Smooth muscle cell (in vitro differentiated cells): ENCODE measurements around the gene DUSP1. TPM values are rescaled to one million over a fixed set of nuclear protein-coding genes. Genes with fewer than 3 reads are reported as not detected.
"Not testable (repeated sequence)": the region's sequence is repeated elsewhere in the genome, so short reads cannot be mapped to it uniquely, and the experiment has no call there.

ENCODE experiments used
- DNase-seq: peaks from one replicate; lab custom pipeline; 2025; ENCODE audit not compliant: unreplicated experiment; lab: John Stamatoyannopoulos, UW
- H2AFZ ChIP-seq: fragments of 200-600 bp; sonication (generic); 2 replicates; pipeline ENCODE4 v1.6.0; 2016; ENCODE audit warnings: antibody characterized with exemption, low read depth, mild to moderate bottlenecking
- H3F3A ChIP-seq: fragments of 200-600 bp; sonication (generic); 2 replicates; pipeline ENCODE4 v1.6.0; 2017; ENCODE audit warnings: antibody characterized with exemption, low read depth
- H3K27ac ChIP-seq: fragments of 200-600 bp; sonication (generic); 2 replicates; pipeline ENCODE4 v1.5.1; 2016; ENCODE audit warnings: low read depth, mild to moderate bottlenecking
- H3K27me3 ChIP-seq: fragments of 200-600 bp; sonication (generic); 2 replicates; pipeline ENCODE4 v1.6.1; 2016; ENCODE audit warnings: low read depth, mild to moderate bottlenecking
- H3K36me3 ChIP-seq: fragments of 200-600 bp; sonication (generic); 2 replicates; pipeline ENCODE4 v1.5.1; 2016; ENCODE audit warnings: low read depth
- H3K4me1 ChIP-seq: fragments of 200-600 bp; sonication (generic); 2 replicates; pipeline ENCODE4 v1.5.1; 2016; ENCODE audit warnings: low read depth
- H3K4me2 ChIP-seq: fragments of 200-600 bp; sonication (generic); 2 replicates; pipeline ENCODE4 v1.6.0; 2016; ENCODE audit warnings: mild to moderate bottlenecking
- H3K4me3 ChIP-seq: fragments of 200-600 bp; sonication (generic); 2 replicates; pipeline ENCODE4 v1.5.1; 2016; ENCODE audit warnings: mild to moderate bottlenecking
- H3K79me2 ChIP-seq: fragments of 200-600 bp; sonication (generic); 2 replicates; pipeline ENCODE4 v1.6.0; 2016; ENCODE audit warnings: low read depth, mild to moderate bottlenecking
- H3K9ac ChIP-seq: fragments of 200-600 bp; sonication (generic); 2 replicates; pipeline ENCODE4 v1.6.0; 2016; ENCODE audit warnings: low read depth
- H3K9me3 ChIP-seq: fragments of 200-600 bp; sonication (generic); replicated peaks from 2 replicates; pipeline ENCODE4 v1.5.1; 2016; ENCODE audit warnings: low read depth
- H4K20me1 ChIP-seq: fragments of 200-600 bp; sonication (generic); 2 replicates; pipeline ENCODE4 v1.6.0; 2016; ENCODE audit warnings: low read depth
- CTCF ChIP-seq: fragments of 200-600 bp; sonication (generic); IDR thresholded peaks from 2 replicates; pipeline ENCODE4 v1.5.1; 2017; ENCODE audit warnings: borderline replicate concordance, mild to moderate bottlenecking, antibody characterized with exemption; ENCODE audit not compliant: insufficient read depth, poor library complexity, severe bottlenecking
- WGBS: methylation state at CpG from one replicate; pipeline ENCODE4 v1.1.7; 2016; ENCODE audit warnings: low lambda C conversion rate; 5-methylcytosine and 5-hydroxymethylcytosine counted together
- polyA plus RNA-seq: library from polyadenylated mRNA; unstranded; fragments of >200 nt; fragmentation: Nextera tagmentation; extraction: Ambion mirVana; gene quantifications from 2 replicates; pipeline ENCODE4 v1.2.1, GENCODE V29; 2016
- total RNA-seq: library from RNA; depleted of rRNA; stranded (reverse); fragments of >200 nt; gene quantifications from 2 replicates; pipeline ENCODE4 v1.2.3, GENCODE V29; 2014

DUSP1 gene
- total and polyA plus RNA-seq, 2 experiments from 2014 or later = 817 to 995 TPM

GRCh38 chr5:172789687-172790495, 18.9 kb upstream of the DUSP1 start:
- H3K36me3 ChIP-seq = no peaks in the 10 kb centered on the region
- no peak for TF ChIP-seq CTCF
- 85% methylated on average over 9 of the region's 9 CpGs for WGBS
- no peak overlapping the region for H3K4me2 ChIP-seq
- H3K4me1 ChIP-seq = peaks cover 7% of the 10 kb centered on the region
- H3K9me3 ChIP-seq = no peaks in the 10 kb centered on the region
- no peaks in the 10 kb centered on the region for H3K79me2 ChIP-seq
- no peak overlapping the region for H3K4me3 ChIP-seq
- H4K20me1 ChIP-seq = no peaks in the 10 kb centered on the region
- no peak overlapping the region for H3K9ac ChIP-seq
- no peak overlapping the region for H2AFZ ChIP-seq
- no peaks in the 10 kb centered on the region for H3K27me3 ChIP-seq
- peak overlapping the region; percentile 33 for H3K27ac ChIP-seq
- no peaks in the 10 kb centered on the region for H3F3A ChIP-seq
- no peak for DNase-seq

- WGBS = 66% methylated on average over 21 of the region's 21 CpGs
- no peak for TF ChIP-seq CTCF
- H3K4me1 ChIP-seq = peaks cover 7% of the 10 kb centered on the region
- H3K4me2 ChIP-seq = peak overlapping the region; percentile 72
- H3K27me3 ChIP-seq = no peaks in the 10 kb centered on the region
- no peaks in the 10 kb centered on the region for H3K36me3 ChIP-seq
- peak overlapping the region; percentile 53 for H3K27ac ChIP-seq
- H4K20me1 ChIP-seq = no peaks in the 10 kb centered on the region
- no peak overlapping the region for H3K4me3 ChIP-seq
- H2AFZ ChIP-seq = peak overlapping the region; percentile 84
- H3F3A ChIP-seq = no peaks in the 10 kb centered on the region
- H3K9ac ChIP-seq = peak overlapping the region; percentile 23
- H3K9me3 ChIP-seq = no peaks in the 10 kb centered on the region
- no peaks in the 10 kb centered on the region for H3K79me2 ChIP-seq
- no peak for DNase-seq
Observed at GRCh38 chr5:172788771-172789686, 18.0 kb upstream of the DUSP1 start.

- not testable (repeated sequence) for H3K4me1 ChIP-seq, H3K4me2 ChIP-seq, DNase-seq, H3K79me2 ChIP-seq, H3K36me3 ChIP-seq, H3K27ac ChIP-seq, H4K20me1 ChIP-seq, H3K27me3 ChIP-seq, H3K4me3 ChIP-seq, H3F3A ChIP-seq, H3K9me3 ChIP-seq, H2AFZ ChIP-seq, H3K9ac ChIP-seq
- 78% methylated on average over 3 of the region's 3 CpGs for WGBS
Observed at GRCh38 chr5:172787538-172787937, 16.5 kb upstream of the DUSP1 start.

GRCh38 chr5:172786736-172787462, 15.9 kb upstream of the DUSP1 start:
- TF ChIP-seq CTCF = no peak
- no peak overlapping the region for H3K4me3 ChIP-seq
- no peak overlapping the region for H3K27ac ChIP-seq
- no peaks in the 10 kb centered on the region for H3K36me3 ChIP-seq
- DNase-seq = no peak
- no peaks in the 10 kb centered on the region for H3K27me3 ChIP-seq
- no peak overlapping the region for H3K9ac ChIP-seq
- 91% methylated on average over 9 of the region's 9 CpGs for WGBS
- H4K20me1 ChIP-seq = no peaks in the 10 kb centered on the region
- H3K4me1 ChIP-seq = peaks cover 7% of the 10 kb centered on the region
- H3K79me2 ChIP-seq = no peaks in the 10 kb centered on the region
- no peaks in the 10 kb centered on the region for H3K9me3 ChIP-seq
- H3F3A ChIP-seq = peaks cover 2% of the 10 kb centered on the region
- no peak overlapping the region for H2AFZ ChIP-seq
- no peak overlapping the region for H3K4me2 ChIP-seq
